ENCODE measurements around the gene TFB2M.

The TFB2M gene

DNA sequence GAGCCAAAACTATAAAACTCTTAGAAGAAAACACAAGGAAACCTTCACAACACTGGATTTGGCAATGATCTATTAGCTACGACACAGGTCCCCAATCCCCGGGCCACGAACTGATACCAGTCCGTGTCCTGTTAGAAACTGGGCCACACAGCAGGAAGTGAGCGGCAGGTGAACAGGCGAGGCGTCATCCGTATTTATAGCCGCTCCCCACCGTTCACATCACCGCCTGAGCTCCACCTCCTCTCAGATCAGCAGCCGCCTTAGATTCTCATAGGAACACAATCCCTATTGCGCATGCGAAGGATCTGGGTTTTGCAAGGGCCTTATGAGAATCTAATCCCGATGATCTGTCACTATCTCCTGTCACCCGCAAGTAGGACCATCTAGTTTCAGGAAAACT is 11.9 kb downstream of the TFB2M start:
- DNase-seq (ENCODE audit: low spot score) = no peak
- FAIRE-seq = no peak

DNA sequence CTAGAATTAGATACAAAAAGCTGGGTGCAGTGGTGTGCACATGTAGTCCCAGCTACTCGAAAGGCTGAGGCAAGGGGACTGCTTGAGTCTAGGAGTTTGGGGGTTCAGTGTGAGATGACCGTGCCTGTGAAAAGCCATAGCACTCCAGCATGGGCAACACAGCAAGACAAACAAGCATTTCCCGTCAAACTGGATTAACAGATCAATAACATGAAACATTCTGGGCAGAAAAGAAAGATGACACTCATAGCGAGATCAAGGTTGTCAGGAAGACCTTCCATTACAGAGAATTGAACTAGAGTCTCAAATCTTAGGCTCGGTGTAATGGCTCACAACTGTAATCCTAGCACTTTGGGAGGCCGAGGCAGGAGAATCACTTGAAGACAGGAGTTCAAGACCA is 14.0 kb downstream of the TFB2M start:
- no peak for FAIRE-seq
- DNase-seq (ENCODE audit: low spot score) = no peak

DNA sequence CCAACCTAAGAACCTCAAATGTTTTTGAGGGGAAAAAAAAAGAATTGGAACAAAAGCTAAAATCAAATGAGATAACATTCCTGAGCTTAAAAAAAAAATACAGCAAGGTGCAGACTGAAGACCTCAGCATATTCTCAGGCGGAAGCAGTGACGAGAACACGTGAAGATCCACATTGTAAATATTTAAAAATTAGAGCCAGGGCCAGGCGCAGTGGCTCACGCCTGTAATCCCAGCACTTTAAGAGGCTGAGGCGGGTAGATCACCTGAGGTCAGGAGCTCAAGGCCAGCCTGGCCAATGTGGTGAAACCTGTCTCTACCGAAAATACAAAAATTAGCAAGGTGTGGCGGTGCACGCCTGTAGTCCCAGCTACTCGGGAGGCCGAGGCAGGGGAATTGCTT is 15.7 kb downstream of the TFB2M start:
- DNase-seq (ENCODE audit: low spot score) (no peak), FAIRE-seq (no peak)

DNA sequence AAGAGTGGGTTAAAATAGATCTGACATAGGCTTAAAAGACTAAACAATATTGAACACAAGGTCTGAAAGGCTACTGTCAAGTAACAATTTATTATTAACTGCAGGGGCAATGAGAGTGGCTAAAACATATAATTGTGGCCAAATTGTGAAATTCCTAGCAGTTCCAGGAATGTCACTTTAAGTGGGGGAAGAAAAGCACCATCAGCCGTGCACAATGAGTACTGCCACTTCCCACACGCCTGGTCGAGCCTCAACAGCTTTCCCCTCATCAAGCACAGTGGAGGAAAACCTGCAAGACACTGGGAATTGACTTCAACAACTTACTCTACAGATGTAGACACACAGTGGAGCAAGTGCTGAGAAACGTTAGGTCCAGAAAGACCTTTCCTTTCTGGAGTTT is 16.4 kb downstream of the TFB2M start:
- DNase-seq (ENCODE audit: low spot score) = no peak
- FAIRE-seq = no peak

DNA sequence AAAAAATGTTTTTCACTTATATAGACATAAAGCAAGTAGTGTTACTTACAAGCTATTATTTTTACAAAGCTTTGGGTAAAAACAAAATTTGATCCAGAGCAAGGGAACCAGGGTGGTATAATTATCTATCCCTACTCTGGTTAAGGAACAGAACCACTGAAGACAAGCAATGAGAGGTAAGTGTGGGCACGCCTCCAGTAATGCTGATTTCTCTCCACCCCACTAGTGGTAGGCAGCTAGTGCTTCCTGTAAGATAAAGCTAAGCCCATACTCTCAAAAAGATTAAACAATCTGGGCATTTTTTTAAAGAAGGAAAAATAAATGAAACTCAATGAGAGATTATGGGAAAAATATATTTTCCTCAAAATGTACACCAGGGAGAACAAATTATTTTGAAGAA is 22.1 kb downstream of the TFB2M start:
- DNase-seq (ENCODE audit: low spot score) (no peak), FAIRE-seq (no peak)

DNA sequence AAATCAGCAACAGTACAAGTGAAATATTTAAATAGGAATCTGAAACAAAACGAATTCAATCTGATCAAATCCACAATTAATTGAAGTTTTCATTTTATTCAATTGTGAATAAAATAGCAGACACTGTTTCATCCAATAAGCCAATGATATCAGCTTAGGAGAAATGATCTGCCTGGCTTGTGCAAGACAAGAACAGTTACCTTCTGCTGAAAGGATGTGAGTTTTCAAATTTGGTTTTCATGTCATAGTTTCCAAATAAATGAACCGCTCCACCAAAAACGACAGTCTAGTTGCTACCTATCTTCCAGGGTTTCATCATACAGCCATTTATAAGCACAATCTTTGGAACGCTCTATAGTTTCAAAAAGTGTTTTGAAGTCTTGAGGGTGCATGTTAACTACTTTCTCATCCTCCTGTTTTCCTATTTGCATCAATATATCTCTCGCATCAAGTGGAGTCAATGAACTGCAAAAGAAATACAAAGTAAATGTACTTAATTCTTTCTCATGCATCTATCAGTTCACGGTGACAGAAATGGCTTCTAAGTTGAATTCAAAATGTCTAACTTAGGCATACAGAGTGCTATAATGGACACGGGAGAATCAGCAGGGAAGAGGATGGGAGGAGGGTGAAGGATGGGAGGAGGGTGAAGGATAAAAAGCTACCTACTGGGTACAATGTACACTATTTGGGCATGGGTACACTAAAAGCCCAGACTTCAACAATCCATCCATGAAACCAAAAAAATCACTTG is 25.1 kb downstream of the TFB2M start:
- FAIRE-seq (no peak), DNase-seq (ENCODE audit: low spot score) (no peak)

DNA sequence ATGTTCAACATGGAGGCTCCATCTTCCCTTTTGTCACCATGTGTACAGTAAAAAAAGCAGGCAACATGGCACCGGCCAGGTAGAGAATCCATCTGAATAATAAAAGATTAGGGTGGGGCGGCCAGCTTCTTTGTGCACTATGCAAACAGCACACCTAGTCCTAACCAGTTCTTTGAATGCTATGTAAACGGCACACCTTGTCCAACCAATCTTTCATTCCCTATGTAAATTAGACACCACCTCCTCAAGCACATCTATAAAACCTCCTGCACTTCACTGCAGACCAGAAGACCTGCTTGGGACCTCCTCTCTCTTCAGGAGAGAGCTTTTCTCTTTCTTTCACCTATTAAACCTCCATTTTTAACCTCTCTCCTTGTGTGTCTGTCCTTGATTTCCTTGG is 28.2 kb downstream of the TFB2M start:
- no peak for FAIRE-seq
- DNase-seq (ENCODE audit: low spot score) = no peak

DNA sequence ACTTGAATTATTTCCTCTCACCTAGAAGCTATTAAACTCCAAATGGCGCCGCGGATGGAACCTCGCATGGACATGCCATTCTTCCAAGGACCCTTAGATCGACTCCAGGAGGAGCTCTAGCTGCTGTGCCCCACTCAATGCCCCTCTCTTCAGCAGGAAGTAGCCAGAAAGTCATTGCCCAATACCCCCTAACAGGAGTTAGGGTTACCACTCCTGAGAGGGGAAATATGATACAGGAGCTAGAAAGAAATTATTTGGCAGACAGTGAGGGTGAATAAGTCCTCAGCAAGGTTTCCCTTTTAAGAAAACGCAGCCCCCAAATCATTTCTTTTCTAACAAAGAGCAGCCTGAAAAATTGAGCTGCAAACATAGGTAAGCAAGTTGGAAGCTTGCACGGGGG is 28.6 kb downstream of the TFB2M start:
- FAIRE-seq = no peak

DNA sequence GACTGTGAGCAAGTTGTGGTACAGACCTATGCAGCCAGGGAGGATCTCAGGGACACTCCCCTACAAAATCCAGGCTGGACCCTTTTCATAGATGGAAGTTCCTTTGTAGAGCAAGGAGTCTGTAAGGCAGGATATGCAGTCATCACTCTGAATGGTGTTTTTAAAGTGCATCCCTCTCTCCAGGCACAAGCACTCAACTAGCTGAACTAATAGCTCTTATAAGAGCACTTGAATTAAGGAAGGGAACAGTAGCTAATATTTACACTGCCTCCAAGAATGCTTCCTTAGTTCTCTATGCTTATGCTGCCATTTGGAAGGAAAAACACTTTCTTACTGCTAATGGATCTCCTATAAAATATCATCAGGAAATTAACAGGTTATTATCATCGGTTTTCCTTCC is 31.9 kb downstream of the TFB2M start:
- no peak for DNase-seq (ENCODE audit: low spot score)

More for the DNA sequence above, 28.6 kb downstream of the TFB2M start:
- no peak for DNase-seq (ENCODE audit: low spot score)

DNA sequence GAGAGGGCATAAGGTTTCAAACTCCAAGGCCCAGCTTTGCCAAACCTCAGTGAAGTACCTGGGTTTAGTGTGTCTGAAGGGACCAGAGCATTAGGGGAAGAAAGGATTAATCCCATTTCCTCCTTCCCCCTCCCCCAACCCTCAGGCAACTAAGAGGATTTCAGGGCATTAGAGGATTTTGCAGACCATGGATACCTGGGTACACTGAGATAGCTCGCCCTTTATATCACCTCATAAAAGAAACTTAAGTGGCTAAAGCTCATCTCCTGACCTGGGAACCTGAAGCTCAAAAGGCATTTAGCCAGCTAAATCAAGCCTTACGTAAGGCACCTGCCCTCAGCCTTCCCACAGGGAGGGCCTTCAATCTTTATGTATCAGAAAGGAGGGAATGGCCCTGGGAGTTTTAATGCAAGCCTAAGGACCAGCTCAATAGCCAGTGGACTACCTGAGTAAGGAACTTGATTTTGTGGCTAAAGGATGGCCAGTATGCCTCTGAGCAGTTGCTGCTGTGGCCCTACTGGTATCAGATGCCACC is 32.6 kb downstream of the TFB2M start:
- DNase-seq (ENCODE audit: low spot score) (no peak), FAIRE-seq (no peak)

More for the DNA sequence above, 31.9 kb downstream of the TFB2M start:
- no peak for FAIRE-seq

DNA sequence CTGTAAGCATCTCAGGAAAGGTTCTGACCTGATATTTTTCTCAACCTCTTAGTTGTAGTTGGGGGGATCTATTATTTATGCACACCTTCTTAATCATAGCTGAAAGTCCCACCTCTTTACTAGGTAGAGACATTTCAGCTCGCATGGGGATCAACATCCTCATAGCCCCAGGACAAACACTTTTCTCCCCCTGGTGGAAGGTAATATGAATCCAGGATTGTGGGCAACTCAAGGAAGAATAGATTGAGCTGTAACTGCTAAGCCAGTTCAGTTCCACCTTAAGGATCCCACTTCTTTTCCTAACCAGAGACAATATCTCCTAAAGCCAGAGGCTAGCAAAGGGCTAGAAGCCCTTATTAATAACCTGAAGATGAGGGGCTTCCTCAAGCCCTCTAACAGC is 33.5 kb downstream of the TFB2M start:
- no peak for DNase-seq (ENCODE audit: low spot score)

DNA sequence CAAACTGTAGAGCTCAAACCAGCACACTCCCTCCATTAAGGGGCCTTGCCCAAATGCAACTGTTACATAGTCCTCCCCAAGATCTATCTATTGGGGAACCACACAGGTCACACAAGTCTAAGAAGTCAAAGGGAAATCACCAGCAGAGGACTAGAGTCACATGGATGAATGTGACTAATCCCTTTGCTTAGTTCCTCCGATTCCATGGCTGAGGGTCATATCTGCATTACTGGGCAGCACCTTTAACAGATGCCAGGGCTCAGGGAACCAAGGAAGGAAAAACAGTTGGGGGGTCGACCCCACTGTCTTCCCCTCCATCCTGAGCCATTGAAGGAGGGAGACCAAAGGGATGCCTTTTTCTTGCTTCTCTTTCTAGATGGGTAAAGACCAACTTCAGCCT is 35.6 kb downstream of the TFB2M start:
- DNase-seq (ENCODE audit: low spot score) (no peak), FAIRE-seq (no peak)

More for the DNA sequence above, 33.5 kb downstream of the TFB2M start:
- FAIRE-seq = no peak

DNA sequence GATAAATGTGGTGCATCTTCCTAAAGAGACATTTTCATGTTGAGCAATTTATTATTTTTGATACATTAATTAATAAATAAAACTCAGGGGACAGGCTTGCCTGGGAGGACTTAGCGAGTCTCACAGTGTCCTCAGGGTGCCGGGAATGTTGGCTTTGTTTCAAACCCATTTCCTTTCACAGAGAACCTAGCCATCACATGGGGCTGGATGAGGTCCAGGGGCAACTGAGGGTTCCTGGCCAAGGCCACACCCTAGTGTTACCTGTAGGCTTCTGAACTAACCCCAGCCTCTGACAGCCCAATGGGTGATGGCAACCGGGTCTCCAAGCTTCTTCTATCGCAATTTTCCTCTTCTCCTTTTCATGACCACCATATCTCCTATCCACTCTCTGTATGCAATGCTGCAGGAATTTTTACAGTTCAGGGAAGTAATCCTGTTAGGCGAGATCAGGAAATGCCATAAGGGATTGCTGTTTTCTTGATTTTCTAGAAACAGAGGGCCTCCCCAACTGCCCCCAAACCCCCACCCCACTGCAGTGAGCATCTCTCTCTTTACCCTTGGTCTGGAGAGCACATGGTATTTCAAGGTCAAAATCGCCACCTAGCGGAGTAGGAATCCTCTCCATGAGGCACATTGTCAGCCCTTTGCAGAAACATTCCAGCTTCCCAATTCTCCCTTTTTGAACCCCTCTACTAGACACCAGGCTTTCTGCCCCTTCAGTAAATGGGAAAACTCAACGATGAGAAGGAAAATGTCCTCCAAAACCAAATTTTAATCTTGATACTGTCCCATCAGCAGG is 36.9 kb downstream of the TFB2M start:
- FAIRE-seq (no peak), DNase-seq (ENCODE audit: low spot score) (no peak)

DNA sequence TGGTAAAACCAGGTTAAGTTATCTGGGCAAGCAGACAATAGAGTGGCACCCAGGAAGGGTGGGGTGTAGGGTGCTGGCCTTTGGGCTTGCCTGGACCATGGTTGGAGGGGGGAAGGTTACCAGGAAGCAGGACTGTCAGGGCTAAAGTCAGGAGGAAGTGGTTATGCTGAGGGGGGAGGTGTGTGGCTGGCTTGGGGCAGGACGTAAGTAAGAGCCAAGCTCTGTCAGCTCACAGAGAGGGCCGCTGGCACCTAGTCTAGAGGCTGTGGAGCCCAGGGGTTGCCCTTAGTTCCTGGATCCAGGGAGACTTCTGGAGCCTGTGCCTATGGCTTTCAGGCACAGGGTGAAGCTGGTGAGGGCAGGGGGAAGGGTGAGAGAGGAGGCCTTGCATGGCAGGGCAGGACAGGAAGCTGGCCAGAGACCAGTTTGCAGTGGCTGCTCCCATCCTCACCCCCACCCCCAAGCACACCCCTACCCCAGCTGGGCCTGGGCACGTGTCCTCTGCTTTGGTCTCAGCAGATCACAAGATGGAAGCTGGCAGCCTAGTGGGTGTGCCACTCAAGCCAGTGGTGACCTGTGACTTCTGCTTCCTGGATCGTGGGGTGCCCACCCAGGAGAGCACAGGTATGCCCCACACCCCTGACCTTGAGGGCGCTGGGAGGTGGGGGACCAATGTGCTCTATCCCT is 38.5 kb downstream of the TFB2M start:
- DNase-seq (ENCODE audit: low spot score) (no peak), FAIRE-seq (no peak)

DNA sequence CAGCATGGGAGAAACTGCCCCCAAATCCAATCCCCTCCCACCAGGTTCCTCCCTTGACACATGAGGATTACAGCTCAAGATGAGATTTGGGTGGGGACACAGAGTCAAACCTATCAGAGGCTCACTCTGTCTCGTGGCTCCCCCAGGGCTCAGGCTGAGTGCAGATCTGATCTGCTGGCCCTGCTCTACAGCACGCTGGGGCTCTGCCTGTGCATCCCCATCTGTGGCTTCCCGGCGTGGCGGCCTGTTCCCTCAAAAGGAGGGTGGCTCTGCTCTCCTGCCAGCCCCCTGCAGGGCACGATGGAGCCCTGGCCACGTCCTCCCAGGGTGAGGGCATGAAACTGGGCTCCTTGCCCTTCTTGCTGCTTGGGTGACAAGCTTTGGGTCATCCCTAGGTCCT is 39.1 kb downstream of the TFB2M start:
- DNase-seq (ENCODE audit: low spot score) = no peak
- no peak for FAIRE-seq

DNA sequence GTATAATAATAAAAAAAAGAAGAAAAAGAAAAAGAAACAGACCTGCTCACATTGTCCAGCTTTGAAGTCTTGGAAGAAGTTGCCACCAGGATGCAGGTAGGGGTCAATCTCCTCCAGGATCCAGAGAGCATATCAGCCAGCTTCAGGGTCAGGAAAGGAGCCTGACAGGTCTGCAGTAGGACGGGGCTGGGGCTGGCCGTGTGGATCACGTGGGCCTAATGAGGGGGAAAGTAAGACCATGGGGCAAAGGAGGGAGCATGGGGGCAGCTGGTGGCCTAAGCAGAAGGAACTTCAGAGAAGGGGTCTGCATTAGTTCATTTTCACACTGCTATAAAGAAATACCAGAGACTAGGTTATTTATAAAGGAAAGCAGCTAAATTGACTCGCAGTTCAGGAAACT is 39.7 kb downstream of the TFB2M start:
- no peak for DNase-seq (ENCODE audit: low spot score)
- no peak for FAIRE-seq

DNA sequence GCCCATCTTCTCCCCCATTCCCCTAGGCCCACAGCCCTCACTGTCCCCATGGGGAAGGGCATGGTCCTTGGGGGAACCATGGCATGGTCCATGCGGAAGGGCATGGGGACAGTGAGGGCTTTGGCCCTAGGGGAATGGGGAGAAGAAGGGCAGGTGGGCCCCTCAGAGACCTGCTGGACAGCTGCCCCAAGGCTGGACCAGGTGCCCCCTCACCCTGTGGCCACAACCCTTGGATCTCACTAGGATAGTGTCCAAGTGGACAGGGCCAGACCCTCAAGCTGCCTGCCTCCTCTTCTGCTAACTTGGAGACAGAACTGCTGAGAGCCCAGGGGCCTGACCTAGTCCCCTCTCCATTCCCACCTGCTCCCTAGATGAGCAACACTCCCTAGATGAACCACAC is 46.5 kb downstream of the TFB2M start:
- FAIRE-seq = no peak
- DNase-seq (ENCODE audit: low spot score) = no peak

DNA sequence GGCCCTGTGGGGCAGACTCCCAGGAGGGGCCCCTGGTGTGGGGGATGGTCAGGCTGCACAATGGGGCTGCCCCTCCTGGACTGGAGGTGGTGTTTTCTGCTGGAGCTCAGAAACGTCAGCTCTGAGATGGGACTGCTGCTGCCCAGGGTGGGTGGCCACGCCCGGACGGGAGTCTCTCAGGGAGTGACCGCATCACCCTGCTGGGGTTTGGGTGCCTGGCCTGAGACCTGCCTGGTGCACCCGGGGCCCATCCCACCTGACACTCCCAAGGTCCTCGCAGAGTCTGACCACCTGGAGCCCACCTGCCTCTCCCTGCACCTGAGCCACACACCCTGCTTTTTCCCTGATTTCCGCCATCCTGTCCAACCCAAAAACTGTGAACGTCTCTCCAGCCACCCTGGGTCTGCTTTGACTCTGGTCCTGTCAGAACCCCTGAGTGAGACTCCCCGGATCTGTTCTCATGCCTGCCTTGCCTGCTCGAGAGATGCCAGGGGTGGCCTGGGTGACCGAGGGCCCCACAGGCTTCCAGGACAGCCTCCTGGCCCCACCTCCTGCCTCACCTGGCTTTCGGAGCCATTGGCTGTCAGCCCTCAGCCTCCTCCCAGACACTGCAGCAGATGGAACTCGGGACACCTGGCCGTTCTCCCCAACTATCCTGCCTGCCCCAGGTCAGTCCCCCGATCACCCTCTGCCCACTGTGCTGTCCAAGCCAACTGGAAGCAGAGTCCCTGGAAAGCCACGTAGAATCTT is 47.4 kb downstream of the TFB2M start:
- FAIRE-seq = no peak

DNA sequence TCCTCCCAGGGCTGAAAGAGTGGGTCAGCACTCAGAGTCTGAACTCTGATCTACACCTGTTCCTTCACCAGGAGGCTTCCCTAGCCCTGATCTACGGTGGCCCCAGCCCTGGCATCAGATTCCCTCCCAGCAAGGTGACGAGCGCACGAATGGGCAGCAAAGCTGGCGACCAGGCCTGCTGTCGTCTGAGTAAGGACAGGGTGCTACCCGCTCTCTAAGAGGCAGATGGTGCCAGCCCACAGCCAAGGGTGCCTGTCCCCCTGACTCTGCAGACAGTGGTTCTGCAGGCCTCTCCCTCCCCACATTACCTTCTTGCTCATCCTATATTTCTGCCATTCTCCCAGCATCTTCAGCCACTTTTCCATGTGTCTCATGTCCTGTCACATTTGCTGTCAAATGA is 48.7 kb downstream of the TFB2M start:
- FAIRE-seq = no peak
- DNase-seq (ENCODE audit: low spot score) = no peak

More for the DNA sequence above, 47.4 kb downstream of the TFB2M start:
- no peak for DNase-seq (ENCODE audit: low spot score)

DNA sequence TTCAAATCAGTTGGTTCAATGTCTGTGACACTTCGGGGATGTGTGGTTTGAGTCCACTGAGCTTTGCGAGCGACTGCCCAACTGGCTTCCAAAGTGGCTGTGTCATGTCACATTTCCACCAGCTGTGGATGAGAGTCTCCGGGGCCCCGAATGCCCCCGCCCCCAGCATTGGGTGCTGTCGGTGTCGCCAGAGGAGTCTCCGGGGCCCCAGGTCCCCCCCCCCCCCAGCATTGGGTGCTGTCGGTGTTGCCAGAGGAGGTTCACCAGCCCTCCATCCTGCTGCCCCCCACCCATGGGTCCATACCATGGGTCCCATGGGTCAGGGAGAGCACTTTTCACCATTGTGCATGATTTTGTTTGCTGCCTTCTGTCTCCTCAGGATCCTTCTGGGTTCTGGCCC is 49.9 kb downstream of the TFB2M start:
- no peak for FAIRE-seq

DNA sequence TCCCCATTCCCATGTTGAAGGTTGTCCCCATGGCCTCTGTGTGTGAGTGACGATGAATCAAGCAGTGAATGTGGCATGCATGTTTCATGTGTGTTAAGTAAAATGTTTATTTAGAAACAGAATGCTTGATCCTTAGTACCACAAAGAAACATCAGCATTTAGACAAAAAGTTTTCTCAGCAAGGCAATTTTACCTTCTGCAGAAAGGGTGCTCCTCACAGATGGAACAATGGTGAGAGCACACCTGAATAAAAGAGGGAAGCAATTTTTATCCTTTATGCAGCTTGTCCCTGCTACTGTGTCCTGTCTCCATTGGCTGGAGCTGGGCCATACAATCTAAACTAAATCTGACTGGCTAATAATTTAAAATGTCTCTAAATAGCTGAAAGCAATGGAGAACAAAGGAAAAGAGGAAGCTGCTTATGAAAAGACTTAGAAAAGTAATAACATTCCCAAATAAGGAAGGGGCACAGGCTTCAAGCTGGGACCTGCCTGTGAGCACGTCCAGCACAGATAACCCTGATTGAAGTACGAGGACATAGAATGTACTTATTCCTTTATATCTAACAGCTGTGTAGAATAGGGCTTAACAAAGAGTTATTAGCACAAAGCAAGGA is 50.6 kb downstream of the TFB2M start:
- no peak for DNase-seq (ENCODE audit: low spot score)
- FAIRE-seq = no peak

More for the DNA sequence above, 49.9 kb downstream of the TFB2M start:
- DNase-seq (ENCODE audit: low spot score) = no peak

Data from RCC 7860 (cell line).